Activated naive CD8-positive, alpha-beta T cell treated with anti-CD3 and anti-CD28 coated beads, Interleukin-2, amount 10 ng/mL, durations not matched to agents 7 days and 5 days (primary cell): ENCODE results near the gene FILIP1L. TPM values are rescaled to one million over a fixed set of nuclear protein-coding genes. Genes with fewer than 3 reads are reported as not detected.

Experiments
- ATAC-seq: fragments of 150-1000 bp; cut with Tn5 transposase; one replicate; pipeline ENCODE4 v1.10.0; 2021; ENCODE audit warnings: low read depth, moderate library complexity
- POLR2A ChIA-PET: fragments of 350-600 bp; sonication (Branson Sonifier 250); formaldehyde crosslinking; loops from one replicate; lab custom pipeline; 2021; ENCODE audit warnings: antibody characterized with exemption; lab: Charles Lee
- DNase-seq: peaks from one replicate; pipeline ENCODE4 v3.0.0; 2021
- H3K27ac Mint-ChIP-seq: one replicate; pipeline ENCODE4 v1.8.0; 2022; ENCODE audit warnings: mild to moderate bottlenecking, mixed read lengths
- H3K27me3 Mint-ChIP-seq: one replicate; pipeline ENCODE4 v1.8.0; 2022; ENCODE audit warnings: mild to moderate bottlenecking, moderate library complexity, mixed read lengths
- H3K36me3 Mint-ChIP-seq: one replicate; pipeline ENCODE4 v1.8.0; 2021; ENCODE audit warnings: mild to moderate bottlenecking, mixed read lengths
- H3K4me1 Mint-ChIP-seq: one replicate; pipeline ENCODE4 v1.8.0; 2021; ENCODE audit warnings: mixed read lengths
- H3K4me3 Mint-ChIP-seq: one replicate; pipeline ENCODE4 v1.8.0; 2022; ENCODE audit warnings: mild to moderate bottlenecking, moderate library complexity, mixed read lengths
- H3K9me3 Mint-ChIP-seq: one replicate; pipeline ENCODE4 v1.8.0; 2021; ENCODE audit warnings: mixed read lengths
- total RNA-seq, 2 experiments: library from RNA; stranded (reverse); gene quantifications; one replicate each; pipeline ENCODE4 v1.2.3, GENCODE V29; 2021

Gene FILIP1L
- total RNA-seq, 2 experiments from 2014 or later: 2.0 to 2.4 TPM

DNA sequence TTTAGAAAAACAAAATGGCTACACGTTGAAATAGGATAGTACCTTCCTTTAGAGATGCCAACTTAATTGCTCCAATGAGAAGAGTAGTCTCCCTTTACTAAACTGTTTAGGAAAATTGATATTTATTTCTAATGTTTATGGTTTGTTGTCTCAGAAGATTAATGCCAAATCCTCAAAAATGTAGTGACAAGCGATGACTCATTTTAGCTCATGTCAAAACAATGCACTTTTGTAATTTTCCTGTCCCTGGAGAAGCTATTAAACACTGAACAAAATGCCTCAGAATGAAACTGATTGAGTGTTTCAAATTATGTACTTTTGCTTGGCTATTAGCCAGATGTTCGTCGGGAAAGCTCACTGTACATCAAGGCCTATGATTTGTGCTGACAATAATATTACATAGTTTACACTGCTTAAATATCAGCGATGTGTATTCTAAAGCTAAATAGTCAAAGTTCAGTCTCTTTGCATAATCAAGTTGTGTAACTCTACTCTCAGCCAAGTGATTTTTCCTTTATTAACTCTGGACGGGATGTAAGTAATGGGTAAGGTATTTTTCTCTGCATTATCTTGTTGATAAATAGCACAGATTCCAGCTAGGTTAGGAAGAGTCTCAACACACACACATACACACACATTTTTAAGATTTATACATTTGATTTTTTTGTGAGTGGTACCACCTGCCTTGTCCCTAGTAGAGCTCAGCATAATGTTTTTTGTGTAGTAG is 212.9 kb downstream of the FILIP1L start:
- peaks cover 9% of the 10 kb centered on the region for H3K36me3 Mint-ChIP-seq
- no peak for ATAC-seq
- peaks cover 2% of the 10 kb centered on the region for H3K4me1 Mint-ChIP-seq
- H3K4me3 Mint-ChIP-seq: no peak overlapping the region
- POLR2A ChIA-PET: no interaction called here
- no peaks in the 10 kb centered on the region for H3K9me3 Mint-ChIP-seq
- no peaks in the 10 kb centered on the region for H3K27me3 Mint-ChIP-seq
- no peak for DNase-seq
- no peak overlapping the region for H3K27ac Mint-ChIP-seq

GRCh38 chr3:99900248-99900647 is 214.1 kb downstream of the FILIP1L start:
- ATAC-seq (no peak), DNase-seq (no peak)
- Mint-ChIP-seq H3K4me3 (no peak overlapping the region), H3K4me1 (peaks cover 5% of the 10 kb centered on the region), H3K27ac (no peak overlapping the region), H3K27me3 (no peaks in the 10 kb centered on the region), H3K9me3 (no peaks in the 10 kb centered on the region), H3K36me3 (peaks cover 11% of the 10 kb centered on the region)
- POLR2A ChIA-PET: no interaction called here

- Mint-ChIP-seq H3K4me3 (no peak overlapping the region), H3K36me3 (peaks cover 8% of the 10 kb centered on the region), H3K9me3 (no peaks in the 10 kb centered on the region), H3K27me3 (no peaks in the 10 kb centered on the region), H3K4me1 (peaks cover 5% of the 10 kb centered on the region), H3K27ac (no peak overlapping the region)
- POLR2A ChIA-PET: no interaction called here
- DNase-seq: no peak
- no peak for ATAC-seq
Observed at GRCh38 chr3:99899603-99900002, 214.7 kb downstream of the FILIP1L start.

DNA sequence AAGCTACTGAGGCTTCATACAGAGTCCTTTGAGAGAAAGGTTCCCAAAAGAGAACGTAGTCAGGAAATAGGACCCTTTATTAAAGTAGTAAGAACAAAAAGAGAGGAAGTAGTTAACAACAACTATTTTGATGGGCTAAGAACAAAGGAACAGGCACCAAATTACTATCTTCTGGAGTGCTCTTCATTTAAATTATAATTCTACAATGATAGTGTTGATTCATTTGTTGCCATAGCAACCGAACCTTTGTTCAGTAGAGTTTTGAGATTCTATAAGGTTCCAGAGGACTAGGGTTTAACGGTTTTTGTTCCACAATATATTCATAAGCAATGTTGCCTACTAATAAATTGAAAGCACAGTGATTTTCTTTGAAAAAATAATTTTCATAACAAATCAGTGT is 217.8 kb downstream of the FILIP1L start:
- H3K27ac Mint-ChIP-seq: no peak overlapping the region
- H3K9me3 Mint-ChIP-seq: no peaks in the 10 kb centered on the region
- DNase-seq: no peak
- no peak for ATAC-seq
- peaks cover 4% of the 10 kb centered on the region for H3K36me3 Mint-ChIP-seq
- no peaks in the 10 kb centered on the region for H3K27me3 Mint-ChIP-seq
- H3K4me1 Mint-ChIP-seq: peaks cover 7% of the 10 kb centered on the region
- POLR2A ChIA-PET: no interaction called here
- no peak overlapping the region for H3K4me3 Mint-ChIP-seq

DNA sequence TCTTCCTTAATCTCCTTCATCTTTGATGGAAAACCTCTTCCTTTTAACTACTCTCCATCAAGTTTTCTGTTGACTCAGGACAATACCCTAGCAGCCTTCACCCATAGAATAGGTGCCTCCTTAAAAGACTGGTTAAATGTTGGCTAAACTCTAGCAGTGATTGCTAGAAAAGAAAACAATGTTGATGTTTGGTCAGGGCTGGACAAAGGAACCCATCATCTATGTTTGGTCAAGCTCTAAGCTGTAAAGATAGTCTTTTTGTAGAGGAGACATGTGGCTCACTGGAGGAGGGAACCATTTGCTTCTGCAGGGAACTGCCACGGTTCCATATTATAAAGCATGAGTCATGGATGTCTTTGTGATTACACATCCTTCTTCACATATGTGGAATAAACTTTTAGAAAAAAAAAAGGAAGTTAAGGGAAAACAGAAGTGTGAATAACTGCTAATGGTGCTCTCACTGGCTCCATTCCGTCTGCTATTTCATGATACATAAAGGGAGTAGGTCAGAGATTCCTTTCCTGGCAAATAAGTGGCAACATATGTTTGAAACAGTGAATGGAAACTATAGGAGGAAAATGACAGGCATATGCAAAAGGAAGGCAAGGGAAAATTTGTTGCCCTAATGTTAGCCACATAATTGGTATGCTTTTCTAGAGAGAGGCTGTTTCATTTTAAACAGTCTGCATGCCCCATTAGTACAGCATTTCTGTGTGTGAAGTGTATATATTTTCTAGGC is 218.4 kb downstream of the FILIP1L start:
- peaks cover 7% of the 10 kb centered on the region for H3K4me1 Mint-ChIP-seq
- no peak for DNase-seq
- no peaks in the 10 kb centered on the region for H3K27me3 Mint-ChIP-seq
- POLR2A ChIA-PET: no interaction called here
- H3K4me3 Mint-ChIP-seq: no peak overlapping the region
- H3K27ac Mint-ChIP-seq: no peak overlapping the region
- no peak for ATAC-seq
- H3K36me3 Mint-ChIP-seq: peaks cover 4% of the 10 kb centered on the region
- no peaks in the 10 kb centered on the region for H3K9me3 Mint-ChIP-seq

GRCh38 chr3:99895131-99895696 is 219.1 kb downstream of the FILIP1L start:
- Mint-ChIP-seq H3K27ac (no peak overlapping the region), H3K4me1 (peaks cover 7% of the 10 kb centered on the region), H3K36me3 (peaks cover 6% of the 10 kb centered on the region), H3K4me3 (no peak overlapping the region), H3K27me3 (peaks cover 2% of the 10 kb centered on the region), H3K9me3 (no peaks in the 10 kb centered on the region)
- POLR2A ChIA-PET: no interaction called here
- DNase-seq (no peak), ATAC-seq (no peak)

GRCh38 chr3:99892332-99892731 is 222.0 kb downstream of the FILIP1L start:
- no peak overlapping the region for H3K4me3 Mint-ChIP-seq
- H3K27me3 Mint-ChIP-seq: peaks cover 2% of the 10 kb centered on the region
- H3K27ac Mint-ChIP-seq: no peak overlapping the region
- peak; percentile 45 for ATAC-seq
- peaks cover 8% of the 10 kb centered on the region for H3K36me3 Mint-ChIP-seq
- POLR2A ChIA-PET: no interaction called here
- DNase-seq: no peak
- no peaks in the 10 kb centered on the region for H3K9me3 Mint-ChIP-seq
- H3K4me1 Mint-ChIP-seq: peaks cover 7% of the 10 kb centered on the region

DNA sequence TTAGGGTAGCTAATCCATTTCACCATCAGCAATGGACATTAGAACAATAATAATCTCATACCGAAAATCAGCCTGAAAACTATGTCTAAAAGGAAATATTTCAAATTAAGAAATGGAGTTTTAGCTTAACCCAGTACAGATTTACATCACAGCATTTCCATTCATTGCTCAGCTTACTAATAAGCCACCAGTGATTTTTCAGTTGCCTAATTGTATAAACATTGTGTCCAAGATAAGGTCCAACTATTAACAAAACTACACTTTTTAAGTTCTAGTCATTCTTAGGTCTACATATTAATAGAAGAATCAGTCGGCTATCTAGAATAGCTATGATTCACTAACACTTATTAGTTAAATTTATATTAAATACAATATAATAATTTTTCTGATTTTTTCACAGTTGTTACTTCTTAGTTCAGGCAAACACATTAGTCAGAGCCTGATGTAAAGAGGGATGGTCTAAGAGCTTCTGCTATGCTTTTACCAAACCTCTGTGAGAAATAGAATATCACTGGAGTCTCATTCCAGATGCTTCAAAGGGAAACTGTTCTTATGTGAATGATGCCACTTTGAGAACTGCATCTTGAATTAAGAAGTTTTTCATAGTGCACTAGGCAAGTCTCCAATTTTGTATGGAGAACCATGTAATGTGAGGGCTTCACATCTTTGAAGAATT is 222.6 kb downstream of the FILIP1L start:
- Mint-ChIP-seq H3K9me3 (no peaks in the 10 kb centered on the region), H3K4me1 (peaks cover 7% of the 10 kb centered on the region), H3K36me3 (peaks cover 11% of the 10 kb centered on the region), H3K4me3 (no peak overlapping the region), H3K27ac (no peak overlapping the region), H3K27me3 (peaks cover 2% of the 10 kb centered on the region)
- POLR2A ChIA-PET: no interaction called here
- ATAC-seq (no peak), DNase-seq (no peak)

DNA sequence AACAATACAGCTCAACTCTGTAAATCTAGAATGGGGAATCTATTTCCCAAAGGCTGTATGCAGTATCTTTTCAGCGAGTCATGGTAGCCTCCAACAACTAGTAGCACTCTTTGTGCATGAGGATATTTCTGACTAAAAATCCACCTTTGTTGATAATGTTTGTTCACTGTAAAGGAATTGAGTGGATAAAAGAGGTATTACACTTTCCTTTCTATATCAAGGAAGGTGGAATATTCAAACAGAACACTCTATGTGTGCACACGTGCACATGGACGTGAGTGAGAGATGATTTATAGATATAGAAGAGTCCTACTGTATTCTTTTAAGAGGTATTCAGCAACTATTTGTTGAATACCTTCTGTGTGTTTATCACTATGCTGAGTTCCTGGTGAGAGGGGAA is 228.4 kb downstream of the FILIP1L start:
- DNase-seq (no peak), ATAC-seq (no peak)
- no peak overlapping the region for H3K4me3 Mint-ChIP-seq

DNA sequence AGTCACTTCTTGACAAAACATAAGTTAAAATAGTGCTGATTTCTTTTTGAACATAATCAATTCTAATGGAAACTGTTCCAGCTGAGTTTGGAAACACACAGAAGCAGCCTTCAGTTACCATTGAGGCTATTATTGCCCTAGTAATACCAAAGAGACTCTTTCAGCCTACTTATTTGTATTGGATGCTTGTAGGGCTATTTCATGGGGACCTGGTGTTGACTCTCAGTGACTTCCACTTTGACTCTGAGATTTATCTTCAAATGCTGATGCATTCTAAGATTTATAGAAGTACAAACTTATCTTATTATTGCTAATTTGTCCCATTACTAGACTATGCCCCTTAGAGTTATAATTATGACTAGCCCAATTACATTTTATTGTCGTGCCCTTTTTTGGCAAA is 229.2 kb downstream of the FILIP1L start:
- Mint-ChIP-seq H3K9me3 (peaks cover 4% of the 10 kb centered on the region), H3K4me3 (no peak overlapping the region), H3K27me3 (no peaks in the 10 kb centered on the region), H3K27ac (no peak overlapping the region), H3K4me1 (peaks cover 19% of the 10 kb centered on the region), H3K36me3 (peaks cover 13% of the 10 kb centered on the region)
- DNase-seq (no peak), ATAC-seq (no peak)
- POLR2A ChIA-PET: no interaction called here

More for the DNA sequence above, 228.4 kb downstream of the FILIP1L start:
- POLR2A ChIA-PET: no interaction called here
- Mint-ChIP-seq H3K9me3 (peaks cover 4% of the 10 kb centered on the region), H3K27ac (peak overlapping the region; percentile 40), H3K36me3 (peaks cover 16% of the 10 kb centered on the region), H3K27me3 (peaks cover 2% of the 10 kb centered on the region), H3K4me1 (peaks cover 19% of the 10 kb centered on the region)

- POLR2A ChIA-PET: no interaction called here
- peak; percentile 65 for ATAC-seq
- Mint-ChIP-seq H3K4me1 (peaks cover 19% of the 10 kb centered on the region), H3K36me3 (peaks cover 10% of the 10 kb centered on the region), H3K27me3 (no peaks in the 10 kb centered on the region), H3K4me3 (peak overlapping the region; percentile 33), H3K27ac (no peak overlapping the region), H3K9me3 (peaks cover 4% of the 10 kb centered on the region)
- DNase-seq: no peak
Observed at GRCh38 chr3:99884484-99884883, 229.8 kb downstream of the FILIP1L start.

DNA sequence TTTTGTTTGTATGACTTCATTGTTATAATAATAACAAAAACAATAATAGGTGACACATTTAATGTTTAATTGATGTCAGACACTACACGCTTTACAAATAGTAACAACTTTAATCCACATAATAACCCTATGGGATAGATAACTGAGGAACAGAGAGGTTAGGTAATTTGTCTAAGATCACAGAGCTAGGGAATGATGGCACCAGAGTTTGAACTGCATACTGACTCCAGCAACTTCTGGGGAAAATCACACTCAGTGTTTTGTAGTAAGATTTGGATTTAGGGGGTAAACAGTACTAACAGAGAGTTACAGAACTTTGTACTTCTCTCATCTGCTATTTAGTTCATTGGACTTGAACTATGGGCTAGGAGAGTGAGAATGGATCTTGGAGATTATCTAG is 230.6 kb downstream of the FILIP1L start:
- POLR2A ChIA-PET: no interaction called here
- DNase-seq: no peak
- Mint-ChIP-seq H3K36me3 (peaks cover 10% of the 10 kb centered on the region), H3K4me3 (no peak overlapping the region), H3K9me3 (peaks cover 4% of the 10 kb centered on the region), H3K27me3 (no peaks in the 10 kb centered on the region), H3K27ac (no peak overlapping the region), H3K4me1 (peaks cover 19% of the 10 kb centered on the region)
- ATAC-seq: no peak

DNA sequence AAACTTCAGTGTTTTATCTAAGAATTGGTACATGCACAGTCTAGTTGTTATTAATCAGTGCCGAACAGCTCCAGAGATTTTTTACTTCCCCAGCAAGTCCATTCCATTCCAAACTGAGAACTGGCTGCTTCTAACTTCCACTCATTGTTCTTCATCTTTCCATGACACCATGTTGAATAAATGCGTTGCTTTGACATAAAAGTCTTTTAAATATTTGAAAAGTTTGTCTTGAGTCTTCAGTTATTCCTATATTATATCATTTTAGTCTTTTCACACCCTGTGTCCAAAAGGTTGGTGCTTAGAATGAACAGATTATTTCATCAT is 231.2 kb downstream of the FILIP1L start:
- H3K4me3 Mint-ChIP-seq: no peak overlapping the region
- H3K27me3 Mint-ChIP-seq: no peaks in the 10 kb centered on the region
- no peak for ATAC-seq
- H3K27ac Mint-ChIP-seq: no peak overlapping the region
- H3K36me3 Mint-ChIP-seq: peaks cover 10% of the 10 kb centered on the region
- peaks cover 19% of the 10 kb centered on the region for H3K4me1 Mint-ChIP-seq
- POLR2A ChIA-PET: no interaction called here
- peaks cover 4% of the 10 kb centered on the region for H3K9me3 Mint-ChIP-seq
- no peak for DNase-seq
